Measurements from ENCODE around the gene FGF21.

The FGF21 gene

DNA sequence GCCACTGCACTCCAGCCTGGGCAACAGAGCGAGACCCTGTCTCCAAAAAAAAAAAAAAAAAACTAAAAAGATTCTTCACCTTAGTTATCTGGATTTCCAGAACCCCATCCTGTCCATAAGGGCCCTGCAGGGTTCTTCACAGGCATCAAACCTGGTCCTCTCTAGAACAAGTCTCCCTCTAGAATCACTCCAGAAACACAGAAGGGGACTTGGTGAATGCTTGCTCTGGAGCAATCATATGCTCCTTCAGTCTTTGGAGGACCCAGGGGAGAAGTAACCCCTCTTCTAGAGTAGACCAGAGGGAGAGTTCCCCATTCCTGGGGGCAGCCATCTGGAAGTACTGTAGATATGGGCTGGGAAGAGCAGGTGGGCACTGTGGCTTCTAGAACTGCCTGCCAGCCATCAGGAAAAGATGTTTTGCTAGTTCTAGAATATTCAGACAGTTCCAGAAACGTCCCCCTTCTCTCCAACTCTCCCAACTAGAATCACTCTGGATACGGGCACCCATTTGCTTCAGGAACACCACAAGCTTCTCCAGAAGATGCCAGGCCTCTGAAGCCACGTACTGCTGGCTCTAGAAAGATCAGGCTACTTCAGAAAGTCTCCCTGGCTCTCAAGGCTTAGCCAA is 5.6 kb upstream of the FGF21 start:
- H3K4me1 ChIP-seq (ENCODE audit: control insufficient read depth, insufficient read depth, low read length): peaks cover 47% of the 10 kb centered on the region
- H3K4me3 ChIP-seq (ENCODE audit: low read length): no peak overlapping the region
- H3K27me3 ChIP-seq (ENCODE audit: control insufficient read depth, insufficient read depth, low read length): peaks cover 38% of the 10 kb centered on the region
- peak overlapping the region; percentile 44 for H3K9ac ChIP-seq (ENCODE audit: low read length)
- no peaks in the 10 kb centered on the region for H3K9me3 ChIP-seq (ENCODE audit: control insufficient read depth, low read length)
- no peaks in the 10 kb centered on the region for H3K36me3 ChIP-seq (ENCODE audit: control insufficient read depth, insufficient read depth, low read length)

DNA sequence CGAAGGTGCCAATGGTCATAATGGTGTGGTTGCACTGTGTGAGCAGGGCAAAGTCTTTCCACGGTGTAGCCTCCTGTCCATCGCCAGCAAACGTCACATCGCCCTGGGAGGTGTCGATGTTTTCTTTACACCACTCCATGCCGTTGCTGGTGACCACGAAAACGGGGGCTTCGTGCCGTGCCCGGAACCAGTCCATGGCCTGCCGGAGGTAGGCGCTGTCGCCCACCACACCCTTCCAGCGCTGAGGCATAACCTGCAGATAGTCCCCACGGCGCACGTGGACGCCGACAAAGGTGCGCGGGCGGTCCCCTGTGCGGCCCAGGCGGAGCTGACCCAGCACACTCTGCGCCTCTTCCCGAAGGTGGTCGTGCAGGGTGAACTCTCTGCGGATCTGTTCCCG is 5.0 kb upstream of the FGF21 start:
- Histone ChIP-seq H3K9me3 (ENCODE audit: control insufficient read depth, low read length) (no peaks in the 10 kb centered on the region), H3K4me3 (ENCODE audit: low read length) (peak overlapping the region; percentile 17), H3K9ac (ENCODE audit: low read length) (no peak overlapping the region), H3K4me1 (ENCODE audit: control insufficient read depth, insufficient read depth, low read length) (peaks cover 47% of the 10 kb centered on the region), H3K27me3 (ENCODE audit: control insufficient read depth, insufficient read depth, low read length) (peaks cover 38% of the 10 kb centered on the region), H3K36me3 (ENCODE audit: control insufficient read depth, insufficient read depth, low read length) (no peaks in the 10 kb centered on the region)

DNA sequence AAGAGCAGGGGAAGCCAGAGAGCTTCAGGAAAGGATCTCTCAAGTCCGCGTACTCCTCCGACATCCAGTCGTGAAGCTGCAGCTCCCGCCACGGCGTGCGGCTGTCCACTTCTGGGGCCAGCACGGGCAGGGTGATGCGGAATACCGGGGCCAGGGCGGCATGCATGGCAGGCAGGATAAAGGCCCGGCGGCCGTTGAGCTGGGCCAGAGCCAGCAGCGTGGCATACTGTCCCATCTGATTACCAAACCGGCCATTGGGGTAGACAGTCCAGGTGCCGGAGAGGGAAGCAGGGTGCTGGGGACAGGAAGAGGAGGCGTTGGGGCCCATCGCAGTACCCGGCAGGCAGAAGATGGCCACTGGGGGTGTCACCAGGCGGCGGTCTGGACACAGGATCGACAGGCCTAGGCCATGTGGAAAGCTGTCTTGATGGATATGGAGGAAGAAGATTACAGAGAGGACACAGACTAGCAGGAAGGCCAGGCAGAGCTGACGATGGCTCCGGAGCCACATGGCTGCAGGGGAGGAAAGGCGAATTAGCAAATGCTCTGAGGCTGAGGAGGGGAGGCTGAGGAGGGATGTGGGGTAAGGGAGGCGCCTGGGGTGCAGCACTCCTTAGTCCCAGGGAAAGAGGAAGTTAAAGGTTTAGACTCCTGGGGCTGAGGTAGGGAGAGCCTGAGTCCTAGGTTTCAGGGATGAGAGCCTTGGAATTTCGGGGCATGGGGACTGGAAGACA is 4.4 kb upstream of the FGF21 start:
- Histone ChIP-seq H3K27me3 (ENCODE audit: control insufficient read depth, insufficient read depth, low read length) (peaks cover 38% of the 10 kb centered on the region), H3K36me3 (ENCODE audit: control insufficient read depth, insufficient read depth, low read length) (no peaks in the 10 kb centered on the region), H3K9me3 (ENCODE audit: control insufficient read depth, low read length) (no peaks in the 10 kb centered on the region), H3K4me3 (ENCODE audit: low read length) (peak overlapping the region; percentile 41), H3K4me1 (ENCODE audit: control insufficient read depth, insufficient read depth, low read length) (peaks cover 47% of the 10 kb centered on the region), H3K9ac (ENCODE audit: low read length) (peak overlapping the region; percentile 47)

DNA sequence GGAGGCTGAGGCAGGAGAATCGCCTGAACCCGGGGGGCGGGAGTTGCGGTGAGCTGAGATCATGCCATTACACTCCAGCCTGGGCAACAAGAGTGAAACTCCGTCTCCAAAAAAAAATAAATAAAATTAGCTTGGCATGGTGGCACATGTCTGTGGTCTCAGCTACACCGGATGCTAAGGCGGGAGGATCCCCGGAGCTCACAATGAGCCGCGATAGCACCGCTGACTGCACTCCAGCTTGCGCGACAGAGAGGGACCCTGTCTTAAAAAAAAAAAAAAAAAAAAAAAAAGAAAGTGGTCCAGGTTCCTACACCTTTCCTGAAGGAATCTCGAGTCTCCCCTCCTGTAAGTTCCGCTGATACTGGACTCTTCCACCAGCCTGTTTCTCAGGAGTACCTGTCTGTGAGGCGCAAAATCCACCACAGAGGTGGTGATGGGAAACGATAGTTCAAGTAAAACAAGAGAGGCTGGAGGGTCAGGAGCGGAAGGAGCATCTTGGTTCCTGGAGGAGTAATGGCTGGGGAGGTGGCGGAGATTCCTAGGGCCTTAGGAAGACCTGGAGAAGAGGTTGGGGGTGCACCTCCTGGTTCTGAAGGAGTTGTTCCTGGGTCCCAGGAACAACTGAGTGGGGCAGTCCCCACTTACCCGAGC is 3.4 kb upstream of the FGF21 start:
- peak overlapping the region; percentile 47 for H3K4me3 ChIP-seq (ENCODE audit: low read length)

DNA sequence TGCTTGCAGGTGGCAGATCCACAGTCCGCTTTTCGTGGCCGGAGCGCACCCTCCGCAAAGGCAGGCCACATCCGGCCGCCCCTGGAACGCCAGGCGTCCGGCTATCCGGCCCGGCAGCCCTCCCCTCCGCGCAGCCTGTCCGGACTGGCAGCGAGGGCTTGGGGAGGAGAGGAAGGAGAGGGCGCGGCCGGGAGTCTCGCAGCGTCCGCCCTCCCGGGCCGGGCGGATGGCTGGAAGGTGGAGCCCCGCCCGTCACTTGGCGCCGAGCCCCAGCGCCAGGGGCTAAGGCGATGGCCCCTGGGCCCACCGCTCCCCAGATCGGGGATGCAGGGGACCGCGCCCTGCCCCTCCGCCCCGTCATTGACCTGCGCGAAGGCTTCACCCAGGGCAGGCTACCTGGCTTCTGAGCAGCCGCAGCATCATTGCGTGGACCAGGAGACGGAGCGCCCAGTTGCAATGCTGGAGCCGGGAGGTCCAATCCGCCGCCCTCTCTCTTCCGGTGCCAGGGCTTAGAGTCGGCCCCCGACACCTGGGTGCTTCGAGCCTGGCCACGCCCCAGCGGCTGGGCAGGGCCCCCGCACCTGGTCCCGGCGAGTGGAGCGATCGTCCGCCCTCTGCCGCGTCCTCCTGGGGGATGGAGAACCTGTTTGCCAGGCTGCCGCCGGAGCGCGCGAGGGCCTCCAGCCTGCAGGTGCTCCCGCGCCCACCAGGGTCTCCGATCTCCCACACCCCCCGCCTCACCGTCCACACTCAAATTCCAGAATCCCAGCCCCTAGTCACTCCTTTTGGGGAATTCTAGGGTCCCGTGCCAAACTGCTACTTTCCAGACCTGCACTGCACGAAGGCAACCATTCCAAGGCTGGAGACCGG is 2.6 kb upstream of the FGF21 start, which contains the start of gene FUT1:
FUT1 (minus strand) TSS at position 146 of the 870 bp plus-strand sequence. CDS start 1,360 bp downstream, outside the sequence.
- H3K9ac ChIP-seq (ENCODE audit: low read length): peak within 1 kb of the TSS; percentile 77
- no peaks in the 10 kb centered on the region for H3K9me3 ChIP-seq (ENCODE audit: control insufficient read depth, low read length)
- H3K36me3 ChIP-seq (ENCODE audit: control insufficient read depth, insufficient read depth, low read length): no peaks in the 10 kb centered on the region
- peaks cover 34% of the 10 kb centered on the region for H3K4me1 ChIP-seq (ENCODE audit: control insufficient read depth, insufficient read depth, low read length)
- H3K27me3 ChIP-seq (ENCODE audit: control insufficient read depth, insufficient read depth, low read length): peaks cover 38% of the 10 kb centered on the region
- peak within 1 kb of the TSS; percentile 47 for H3K4me3 ChIP-seq (ENCODE audit: low read length)

More for the DNA sequence above, 3.4 kb upstream of the FGF21 start:
- H3K4me1 ChIP-seq (ENCODE audit: control insufficient read depth, insufficient read depth, low read length): peaks cover 41% of the 10 kb centered on the region
- peak overlapping the region; percentile 77 for H3K9ac ChIP-seq (ENCODE audit: low read length)
- H3K36me3 ChIP-seq (ENCODE audit: control insufficient read depth, insufficient read depth, low read length): no peaks in the 10 kb centered on the region
- peaks cover 38% of the 10 kb centered on the region for H3K27me3 ChIP-seq (ENCODE audit: control insufficient read depth, insufficient read depth, low read length)
- H3K9me3 ChIP-seq (ENCODE audit: control insufficient read depth, low read length): no peaks in the 10 kb centered on the region

DNA sequence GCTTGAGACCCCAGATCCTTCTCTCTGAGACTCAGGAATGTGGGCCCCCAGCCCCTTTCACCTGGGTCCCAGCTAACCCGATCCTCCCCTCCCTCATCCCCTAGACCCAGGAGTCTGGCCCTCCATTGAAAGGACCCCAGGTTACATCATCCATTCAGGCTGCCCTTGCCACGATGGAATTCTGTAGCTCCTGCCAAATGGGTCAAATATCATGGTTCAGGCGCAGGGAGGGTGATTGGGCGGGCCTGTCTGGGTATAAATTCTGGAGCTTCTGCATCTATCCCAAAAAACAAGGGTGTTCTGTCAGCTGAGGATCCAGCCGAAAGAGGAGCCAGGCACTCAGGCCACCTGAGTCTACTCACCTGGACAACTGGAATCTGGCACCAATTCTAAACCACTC is 463 bp downstream of the FGF21 start:
- Histone ChIP-seq H3K4me3 (ENCODE audit: low read length) (no peak overlapping the region), H3K9ac (ENCODE audit: low read length) (no peak overlapping the region), H3K9me3 (ENCODE audit: control insufficient read depth, low read length) (no peaks in the 10 kb centered on the region), H3K4me1 (ENCODE audit: control insufficient read depth, insufficient read depth, low read length) (peaks cover 24% of the 10 kb centered on the region), H3K27me3 (ENCODE audit: control insufficient read depth, insufficient read depth, low read length) (peaks cover 31% of the 10 kb centered on the region), H3K36me3 (ENCODE audit: control insufficient read depth, insufficient read depth, low read length) (no peaks in the 10 kb centered on the region)

DNA sequence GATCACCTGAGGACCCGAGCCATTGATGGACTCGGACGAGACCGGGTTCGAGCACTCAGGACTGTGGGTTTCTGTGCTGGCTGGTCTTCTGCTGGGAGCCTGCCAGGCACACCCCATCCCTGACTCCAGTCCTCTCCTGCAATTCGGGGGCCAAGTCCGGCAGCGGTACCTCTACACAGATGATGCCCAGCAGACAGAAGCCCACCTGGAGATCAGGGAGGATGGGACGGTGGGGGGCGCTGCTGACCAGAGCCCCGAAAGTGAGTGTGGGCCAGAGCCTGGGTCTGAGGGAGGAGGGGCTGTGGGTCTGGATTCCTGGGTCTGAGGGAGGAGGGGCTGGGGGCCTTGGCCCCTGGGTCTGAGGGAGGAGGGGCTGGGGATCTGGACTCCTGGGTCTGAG is 888 bp downstream of the FGF21 start:
- no peaks in the 10 kb centered on the region for H3K9me3 ChIP-seq (ENCODE audit: control insufficient read depth, low read length)
- H3K4me3 ChIP-seq (ENCODE audit: low read length): no peak overlapping the region
- H3K36me3 ChIP-seq (ENCODE audit: control insufficient read depth, insufficient read depth, low read length): no peaks in the 10 kb centered on the region
- peaks cover 20% of the 10 kb centered on the region for H3K4me1 ChIP-seq (ENCODE audit: control insufficient read depth, insufficient read depth, low read length)
- no peak overlapping the region for H3K9ac ChIP-seq (ENCODE audit: low read length)
- H3K27me3 ChIP-seq (ENCODE audit: control insufficient read depth, insufficient read depth, low read length): peaks cover 30% of the 10 kb centered on the region

DNA sequence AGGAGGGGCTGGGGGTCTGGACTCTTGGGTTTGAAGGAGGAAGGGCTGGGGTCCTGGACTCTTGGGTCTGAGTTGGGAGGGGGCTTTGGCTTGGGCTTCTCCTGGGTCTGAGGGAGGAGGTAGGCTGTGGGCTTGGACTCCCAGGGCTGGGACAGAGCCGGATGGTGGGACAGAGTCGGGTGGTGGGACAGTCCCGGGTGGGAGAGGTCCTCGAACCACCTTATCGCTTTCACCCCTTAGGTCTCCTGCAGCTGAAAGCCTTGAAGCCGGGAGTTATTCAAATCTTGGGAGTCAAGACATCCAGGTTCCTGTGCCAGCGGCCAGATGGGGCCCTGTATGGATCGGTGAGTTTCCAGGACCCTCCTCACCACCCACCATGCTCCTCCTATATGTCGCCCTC is 1.4 kb downstream of the FGF21 start:
- Histone ChIP-seq H3K27me3 (ENCODE audit: control insufficient read depth, insufficient read depth, low read length) (peaks cover 25% of the 10 kb centered on the region), H3K4me1 (ENCODE audit: control insufficient read depth, insufficient read depth, low read length) (peaks cover 17% of the 10 kb centered on the region), H3K36me3 (ENCODE audit: control insufficient read depth, insufficient read depth, low read length) (no peaks in the 10 kb centered on the region), H3K9ac (ENCODE audit: low read length) (no peak overlapping the region), H3K4me3 (ENCODE audit: low read length) (no peak overlapping the region), H3K9me3 (ENCODE audit: control insufficient read depth, low read length) (no peaks in the 10 kb centered on the region)

DNA sequence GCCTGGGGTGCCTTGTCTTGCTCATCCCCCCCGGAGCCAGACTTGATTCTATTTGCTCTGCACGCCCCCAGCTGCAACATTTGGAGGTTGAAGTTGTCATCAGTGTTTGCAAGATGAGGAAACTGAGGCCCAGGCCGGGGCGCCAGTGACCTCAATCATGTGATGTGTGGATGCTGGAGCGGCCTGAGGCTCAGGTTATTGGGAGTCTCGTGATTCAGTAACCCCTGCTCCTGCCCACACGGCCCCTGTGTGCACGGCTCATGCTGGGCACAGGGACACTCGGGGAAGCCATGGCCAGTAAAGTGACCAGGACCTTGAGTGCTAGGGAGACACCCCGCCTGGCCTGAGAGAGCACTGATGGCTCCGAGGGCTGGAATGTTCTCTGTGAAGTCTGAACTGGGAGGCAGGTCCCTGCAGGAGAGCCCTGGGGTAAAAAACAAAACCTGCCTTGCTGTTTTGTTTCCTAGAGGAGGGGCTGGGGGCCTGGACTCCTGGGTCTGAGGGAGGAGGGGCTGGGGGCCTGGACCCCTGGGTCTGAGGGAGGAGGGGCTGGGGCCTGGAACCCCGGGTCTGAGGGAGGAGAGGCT is 1.9 kb downstream of the FGF21 start:
- H3K36me3 ChIP-seq (ENCODE audit: control insufficient read depth, insufficient read depth, low read length): no peaks in the 10 kb centered on the region
- H3K9ac ChIP-seq (ENCODE audit: low read length): no peak overlapping the region
- no peak overlapping the region for H3K4me3 ChIP-seq (ENCODE audit: low read length)
- peaks cover 13% of the 10 kb centered on the region for H3K4me1 ChIP-seq (ENCODE audit: control insufficient read depth, insufficient read depth, low read length)
- no peaks in the 10 kb centered on the region for H3K9me3 ChIP-seq (ENCODE audit: control insufficient read depth, low read length)
- H3K27me3 ChIP-seq (ENCODE audit: control insufficient read depth, insufficient read depth, low read length): peaks cover 20% of the 10 kb centered on the region

DNA sequence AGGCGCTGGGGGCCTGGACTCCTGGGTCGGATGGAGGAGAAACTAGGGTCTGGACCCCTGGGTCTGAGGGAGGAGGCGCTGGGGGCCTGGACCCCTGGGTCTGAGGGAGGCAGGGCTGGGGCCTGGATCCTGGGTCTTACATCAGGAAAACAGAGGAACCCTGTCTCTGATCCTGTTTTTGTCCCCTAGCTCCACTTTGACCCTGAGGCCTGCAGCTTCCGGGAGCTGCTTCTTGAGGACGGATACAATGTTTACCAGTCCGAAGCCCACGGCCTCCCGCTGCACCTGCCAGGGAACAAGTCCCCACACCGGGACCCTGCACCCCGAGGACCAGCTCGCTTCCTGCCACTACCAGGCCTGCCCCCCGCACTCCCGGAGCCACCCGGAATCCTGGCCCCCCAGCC is 2.4 kb downstream of the FGF21 start:
- no peaks in the 10 kb centered on the region for H3K36me3 ChIP-seq (ENCODE audit: control insufficient read depth, insufficient read depth, low read length)
- no peaks in the 10 kb centered on the region for H3K9me3 ChIP-seq (ENCODE audit: control insufficient read depth, low read length)
- H3K27me3 ChIP-seq (ENCODE audit: control insufficient read depth, insufficient read depth, low read length): peaks cover 15% of the 10 kb centered on the region
- H3K9ac ChIP-seq (ENCODE audit: low read length): no peak overlapping the region
- peaks cover 8% of the 10 kb centered on the region for H3K4me1 ChIP-seq (ENCODE audit: control insufficient read depth, insufficient read depth, low read length)
- H3K4me3 ChIP-seq (ENCODE audit: low read length): no peak overlapping the region

DNA sequence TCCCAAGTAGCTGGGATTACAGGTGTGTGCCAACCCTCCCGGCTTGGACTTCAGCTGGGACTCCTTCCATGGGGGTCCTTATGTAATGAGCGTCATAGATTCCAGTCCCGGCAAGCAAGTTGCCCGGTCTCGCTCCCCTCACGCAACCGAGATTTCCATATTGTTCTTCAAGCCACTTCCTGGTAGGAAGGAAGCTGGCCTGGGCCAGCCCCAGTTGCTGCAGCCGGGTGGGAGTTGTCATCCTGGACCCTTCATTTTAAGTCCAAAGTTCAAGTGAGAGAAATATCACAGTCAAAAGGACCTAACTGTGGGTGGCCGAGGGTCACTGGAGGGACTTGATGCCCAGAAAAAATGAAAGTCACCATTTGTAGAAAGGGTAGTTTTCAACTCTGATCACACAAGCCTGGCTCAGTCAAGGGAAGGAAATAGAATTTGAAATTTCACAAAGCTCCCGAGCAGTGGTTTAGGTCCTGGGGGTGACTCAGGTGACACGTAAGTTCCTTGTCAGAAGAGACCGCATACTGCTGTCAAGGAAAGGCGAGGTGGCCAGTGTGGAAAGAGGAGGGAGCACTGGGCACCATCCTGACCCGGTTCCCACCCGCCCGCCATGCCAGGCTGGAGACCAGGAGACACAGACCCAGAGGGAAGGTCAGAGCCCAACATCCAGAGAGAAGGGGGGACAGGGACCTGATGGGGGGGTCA is 5.3 kb downstream of the FGF21 start:
- Histone ChIP-seq H3K9ac (ENCODE audit: low read length) (no peak overlapping the region), H3K36me3 (ENCODE audit: control insufficient read depth, insufficient read depth, low read length) (no peaks in the 10 kb centered on the region), H3K4me3 (ENCODE audit: low read length) (no peak overlapping the region)

More for the DNA sequence above, 5.3 kb downstream of the FGF21 start:
- H3K9me3 ChIP-seq (ENCODE audit: control insufficient read depth, low read length): no peaks in the 10 kb centered on the region
- H3K27me3 ChIP-seq (ENCODE audit: control insufficient read depth, insufficient read depth, low read length): peaks cover 6% of the 10 kb centered on the region
- H3K4me1 ChIP-seq (ENCODE audit: control insufficient read depth, insufficient read depth, low read length): no peaks in the 10 kb centered on the region
